GM21529 (cell line): ENCODE data around the gene CACFD1.

Experiments used
- ATAC-seq: cut with Tn5 transposase; IDR thresholded peaks from one replicate; pipeline ENCODE4 v1.9.1; 2021; ENCODE audit not compliant: unreplicated experiment

CACFD1 gene

GRCh38 chr9:133478851-133479711, 19.3 kb downstream of the CACFD1 start, which contains the start of gene SLC2A6:
SLC2A6 (minus strand) TSS chr9:133479099; CDS start chr9:133479059, 40 bp downstream.
- ATAC-seq: peak; percentile 88

- no peak for ATAC-seq
These were observed 23.8 kb downstream of the CACFD1 start for GRCh38 chr9:133483611-133484010.

GRCh38 chr9:133484671-133485437, 25.1 kb downstream of the CACFD1 start:
- ATAC-seq: no peak

GRCh38 chr9:133485531-133486260, 25.9 kb downstream of the CACFD1 start:
- no peak for ATAC-seq

GRCh38 chr9:133487331-133487725, 27.6 kb downstream of the CACFD1 start:
- ATAC-seq: no peak

- no peak for ATAC-seq
These were observed 29.0 kb downstream of the CACFD1 start for GRCh38 chr9:133488686-133489252.

GRCh38 chr9:133489253-133490190, 29.7 kb downstream of the CACFD1 start:
- ATAC-seq: no peak

- ATAC-seq: no peak
These were observed 30.5 kb downstream of the CACFD1 start for GRCh38 chr9:133490201-133490681.

GRCh38 chr9:133490865-133491655, 31.3 kb downstream of the CACFD1 start:
- ATAC-seq: no peak

- ATAC-seq: no peak
These were observed 31.8 kb downstream of the CACFD1 start for GRCh38 chr9:133491656-133491925.

GRCh38 chr9:133492061-133493021, 32.6 kb downstream of the CACFD1 start:
- no peak for ATAC-seq

- ATAC-seq: no peak
These were observed 33.6 kb downstream of the CACFD1 start for GRCh38 chr9:133493428-133493827.

GRCh38 chr9:133493845-133494540, 34.2 kb downstream of the CACFD1 start:
- ATAC-seq: no peak

GRCh38 chr9:133494636-133495326, 35.0 kb downstream of the CACFD1 start:
- no peak for ATAC-seq

GRCh38 chr9:133495327-133496293, 35.8 kb downstream of the CACFD1 start:
- ATAC-seq: no peak
